BLaER1 treated with 17β-estradiol and CSF1 and Interleukin-3, amounts not matched to agents 10 nM and 100 nM (cell line): ENCODE results near the gene FFAR4.

Experiments
- H3K27ac ChIP-seq, 11 experiments: shearing (Covaris generic); formaldehyde crosslinking; 2 replicates each; pipeline ENCODE4 v1.8.1; 2022
- H3K27me3 ChIP-seq, 11 experiments: shearing (Covaris generic); formaldehyde crosslinking; 2 replicates each; pipeline ENCODE4 v1.8.1; 2022
- H3K36me3 ChIP-seq, 11 experiments: shearing (Covaris generic); formaldehyde crosslinking; 2 replicates each; pipeline ENCODE4 v1.8.1; 2022
- H3K4me1 ChIP-seq, 10 experiments: shearing (Covaris generic); formaldehyde crosslinking; 2 replicates each; pipeline ENCODE4 v1.8.1; 2022
- H3K4me2 ChIP-seq, 11 experiments: shearing (Covaris generic); formaldehyde crosslinking; 2 replicates each; pipeline ENCODE4 v1.8.1; 2022
- H3K4me3 ChIP-seq, 10 experiments: shearing (Covaris generic); formaldehyde crosslinking; 2 replicates each; pipeline ENCODE4 v1.8.1; 2022
- H3K9ac ChIP-seq, 11 experiments: shearing (Covaris generic); formaldehyde crosslinking; 2 replicates each; pipeline ENCODE4 v1.8.1; 2022
- H3K9me3 ChIP-seq, 11 experiments: shearing (Covaris generic); formaldehyde crosslinking; replicated peaks in 1 of 11; 2 replicates each; pipeline ENCODE4 v1.8.1; 2022
- H4K20me1 ChIP-seq, 11 experiments: shearing (Covaris generic); formaldehyde crosslinking; 2 replicates each; pipeline ENCODE4 v1.8.1; 2022
- Cebpa-rat ChIP-seq, 11 experiments: shearing (Covaris generic); IDR thresholded peaks; 2 replicates each; pipeline ENCODE4 v1.8.1; 2022

FFAR4 gene

GRCh38 chr10:93550606-93551005 is 15.9 kb upstream of the FFAR4 start:
- Histone ChIP-seq H3K4me1 (peaks cover 0 to 8% (median 0%) of the 10 kb centered on the region in 10 experiments; a peak in 6 of 20 replicates), H4K20me1 (no peaks in the 10 kb centered on the region), H3K4me2 (no peak overlapping the region), H3K27me3 (no peaks in the 10 kb centered on the region), H3K9ac (no peak overlapping the region), H3K36me3 (no peaks in the 10 kb centered on the region), H3K27ac (no peak overlapping the region), H3K9me3 (no peaks in the 10 kb centered on the region), H3K4me3 (no peak overlapping the region)
- TF ChIP-seq Cebpa-rat (IDR thresholded peaks at IDR 0.05), result no peak

- H3K36me3 ChIP-seq, result no peaks in the 10 kb centered on the region
- no peaks in the 10 kb centered on the region for H3K27me3 ChIP-seq
- TF ChIP-seq Cebpa-rat (IDR thresholded peaks at IDR 0.05), result no peak
- H3K9ac ChIP-seq, result no peak overlapping the region
- no peak overlapping the region for H3K4me2 ChIP-seq
- no peak overlapping the region for H3K27ac ChIP-seq
- peaks cover 0 to 24% (median 0%) of the 10 kb centered on the region in 10 experiments; a peak in 7 of 20 replicates for H3K4me1 ChIP-seq
- no peaks in the 10 kb centered on the region for H3K9me3 ChIP-seq
- H3K4me3 ChIP-seq, result no peak overlapping the region
- H4K20me1 ChIP-seq, result no peaks in the 10 kb centered on the region
These were observed 13.7 kb upstream of the FFAR4 start for GRCh38 chr10:93552780-93553179.

GRCh38 chr10:93553482-93554315 is 12.8 kb upstream of the FFAR4 start:
- no peak for TF ChIP-seq Cebpa-rat (IDR thresholded peaks at IDR 0.05)
- no peaks in the 10 kb centered on the region for H3K9me3 ChIP-seq
- no peak overlapping the region for H3K9ac ChIP-seq
- no peaks in the 10 kb centered on the region for H3K36me3 ChIP-seq
- no peak overlapping the region for H3K4me2 ChIP-seq
- H3K4me3 ChIP-seq, result no peak overlapping the region
- H3K27ac ChIP-seq, result no peak overlapping the region
- H3K4me1 ChIP-seq, result peaks cover 0 to 24% (median 0%) of the 10 kb centered on the region in 10 experiments; a peak in 7 of 20 replicates
- no peaks in the 10 kb centered on the region for H3K27me3 ChIP-seq
- H4K20me1 ChIP-seq, result no peaks in the 10 kb centered on the region

GRCh38 chr10:93554316-93554663 is 12.2 kb upstream of the FFAR4 start:
- H3K4me2 ChIP-seq, result no peak overlapping the region
- no peak for TF ChIP-seq Cebpa-rat (IDR thresholded peaks at IDR 0.05)
- no peaks in the 10 kb centered on the region for H3K36me3 ChIP-seq

GRCh38 chr10:93554760-93555432 is 11.6 kb upstream of the FFAR4 start:
- Histone ChIP-seq H3K4me1 (peaks cover 0 to 24% (median 0%) of the 10 kb centered on the region in 10 experiments; a peak in 7 of 20 replicates), H4K20me1 (no peaks in the 10 kb centered on the region), H3K27me3 (no peaks in the 10 kb centered on the region), H3K9me3 (no peaks in the 10 kb centered on the region), H3K9ac (peak overlapping the region in 1 of 11 experiments; percentile 40; a peak in 1 of 22 replicates), H3K4me2 (peak overlapping the region in 3 of 11 experiments; percentile 32 to 79 (median 52); a peak in 6 of 22 replicates), H3K36me3 (no peaks in the 10 kb centered on the region), H3K27ac (peak overlapping the region in 2 of 11 experiments; percentile 50 to 66; a peak in 3 of 22 replicates), H3K4me3 (no peak overlapping the region)
- TF ChIP-seq Cebpa-rat (IDR thresholded peaks at IDR 0.05), result no peak

More at GRCh38 chr10:93554316-93554663, 12.2 kb upstream of the FFAR4 start:
- Histone ChIP-seq H4K20me1 (no peaks in the 10 kb centered on the region), H3K9ac (no peak overlapping the region), H3K27me3 (no peaks in the 10 kb centered on the region), H3K4me1 (peaks cover 0 to 24% (median 0%) of the 10 kb centered on the region in 10 experiments; a peak in 7 of 20 replicates), H3K27ac (no peak overlapping the region), H3K4me3 (no peak overlapping the region), H3K9me3 (no peaks in the 10 kb centered on the region)

GRCh38 chr10:93559490-93559889 is 7.0 kb upstream of the FFAR4 start:
- Histone ChIP-seq H3K27ac (no peak overlapping the region), H3K4me3 (no peak overlapping the region), H3K9ac (no peak overlapping the region), H4K20me1 (no peaks in the 10 kb centered on the region), H3K9me3 (no peaks in the 10 kb centered on the region), H3K36me3 (no peaks in the 10 kb centered on the region), H3K4me1 (peaks cover 0 to 24% (median 0%) of the 10 kb centered on the region in 10 experiments; a peak in 7 of 20 replicates), H3K27me3 (no peaks in the 10 kb centered on the region), H3K4me2 (no peak overlapping the region)
- no peak for TF ChIP-seq Cebpa-rat (IDR thresholded peaks at IDR 0.05)

GRCh38 chr10:93560541-93560940 is 5.9 kb upstream of the FFAR4 start:
- no peaks in the 10 kb centered on the region for H3K9me3 ChIP-seq
- H3K36me3 ChIP-seq, result no peaks in the 10 kb centered on the region
- no peaks in the 10 kb centered on the region for H4K20me1 ChIP-seq
- H3K4me3 ChIP-seq, result no peak overlapping the region
- H3K27me3 ChIP-seq, result no peaks in the 10 kb centered on the region
- TF ChIP-seq Cebpa-rat (IDR thresholded peaks at IDR 0.05), result no peak
- no peak overlapping the region for H3K4me2 ChIP-seq
- peaks cover 0 to 24% (median 0%) of the 10 kb centered on the region in 10 experiments; a peak in 6 of 20 replicates for H3K4me1 ChIP-seq
- no peak overlapping the region for H3K27ac ChIP-seq
- no peak overlapping the region for H3K9ac ChIP-seq

GRCh38 chr10:93565446-93565845 is 1.0 kb upstream of the FFAR4 start:
- Histone ChIP-seq H3K4me2 (peak overlapping the region in 2 of 11 experiments; percentile 4 to 46; a peak in 2 of 22 replicates), H3K9ac (no peak overlapping the region), H3K36me3 (no peaks in the 10 kb centered on the region), H3K4me3 (no peak overlapping the region), H3K27me3 (no peaks in the 10 kb centered on the region), H3K27ac (no peak overlapping the region), H3K9me3 (peaks cover 0 to 16% (median 10%) of the 10 kb centered on the region in 11 experiments; a peak in 10 of 22 replicates), H3K4me1 (peaks cover 0 to 11% (median 0%) of the 10 kb centered on the region in 10 experiments; a peak in 3 of 20 replicates), H4K20me1 (no peaks in the 10 kb centered on the region)
- no peak for TF ChIP-seq Cebpa-rat (IDR thresholded peaks at IDR 0.05)
